HG02870 (cell line): ENCODE data around the gene FMOD.

Experiments
- ATAC-seq: cut with Tn5 transposase; IDR thresholded peaks from one replicate; pipeline ENCODE4 v1.9.1; 2021; ENCODE audit warnings: mild to moderate bottlenecking, moderate library complexity; ENCODE audit not compliant: unreplicated experiment

The FMOD gene

DNA sequence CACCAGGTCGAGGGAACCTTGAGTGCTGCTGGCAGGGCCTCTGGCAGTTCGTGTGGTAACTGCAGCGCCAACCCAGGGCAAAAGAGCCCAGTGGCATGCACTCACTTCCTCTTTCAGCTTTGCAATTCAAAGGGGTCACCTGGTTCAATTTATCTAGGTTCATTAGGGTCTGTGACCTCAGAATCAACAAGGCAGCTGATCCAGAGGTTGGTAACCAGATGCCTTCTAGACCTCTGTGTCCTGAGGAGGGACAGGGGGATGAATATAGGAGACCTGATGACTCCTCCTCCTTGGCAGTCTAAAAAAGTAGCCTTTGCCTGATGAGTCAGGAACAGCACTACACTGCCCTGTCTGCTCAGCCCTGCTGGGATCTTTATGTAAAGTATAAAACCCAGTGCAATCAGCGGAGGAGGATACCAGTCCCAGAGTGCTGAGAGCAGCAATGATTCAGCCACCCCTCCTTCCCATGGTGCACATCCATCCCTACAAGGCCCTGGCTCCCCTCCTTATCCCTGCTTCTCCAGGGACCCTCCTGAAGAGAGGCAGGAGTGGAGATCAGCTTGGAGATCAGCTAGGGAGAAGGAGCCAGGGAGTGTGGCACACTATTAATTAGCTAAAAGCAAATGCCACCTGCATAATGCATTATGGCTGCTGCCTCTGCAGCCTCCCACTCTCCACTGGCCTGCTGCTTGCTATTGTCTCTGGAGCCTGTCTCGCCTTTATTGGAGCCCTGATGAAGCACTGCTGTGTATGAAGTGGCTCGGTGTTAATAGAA, 11.2 kb upstream of the FMOD start:
- no peak for ATAC-seq

GRCh38 chr1:203360547-203361185, 9.7 kb upstream of the FMOD start:
- ATAC-seq, result no peak

DNA sequence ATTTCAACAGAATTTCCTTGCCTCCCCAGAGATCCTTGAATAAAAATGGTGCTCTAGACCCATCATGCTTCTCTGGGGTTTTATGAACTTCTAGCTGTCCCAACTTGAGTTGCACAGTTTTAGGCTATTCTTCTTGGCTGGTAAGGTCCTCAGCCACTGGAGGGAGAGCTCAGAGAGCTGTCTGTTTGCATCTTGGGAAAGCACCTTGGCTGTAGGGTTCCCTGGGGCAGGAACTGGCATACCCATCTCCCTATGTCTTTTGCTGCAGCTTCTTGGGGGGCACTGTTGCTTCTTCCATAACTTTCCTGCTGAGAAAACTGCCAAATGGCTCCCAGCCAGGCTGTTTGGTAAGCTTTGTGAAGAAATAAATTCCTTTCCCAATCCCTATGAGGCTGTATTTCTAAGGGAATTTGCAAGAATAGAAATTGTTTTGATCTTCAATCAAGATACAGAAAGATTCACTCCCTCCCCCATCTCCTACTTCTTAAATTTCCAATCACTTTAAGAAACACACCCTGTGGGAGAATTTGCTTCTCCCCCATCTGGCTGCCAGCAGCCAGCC, 8.2 kb upstream of the FMOD start:
- ATAC-seq, result no peak

GRCh38 chr1:203354246-203354645, 3.3 kb upstream of the FMOD start:
- no peak for ATAC-seq

GRCh38 chr1:203353486-203353885, 2.6 kb upstream of the FMOD start:
- ATAC-seq, result no peak

DNA sequence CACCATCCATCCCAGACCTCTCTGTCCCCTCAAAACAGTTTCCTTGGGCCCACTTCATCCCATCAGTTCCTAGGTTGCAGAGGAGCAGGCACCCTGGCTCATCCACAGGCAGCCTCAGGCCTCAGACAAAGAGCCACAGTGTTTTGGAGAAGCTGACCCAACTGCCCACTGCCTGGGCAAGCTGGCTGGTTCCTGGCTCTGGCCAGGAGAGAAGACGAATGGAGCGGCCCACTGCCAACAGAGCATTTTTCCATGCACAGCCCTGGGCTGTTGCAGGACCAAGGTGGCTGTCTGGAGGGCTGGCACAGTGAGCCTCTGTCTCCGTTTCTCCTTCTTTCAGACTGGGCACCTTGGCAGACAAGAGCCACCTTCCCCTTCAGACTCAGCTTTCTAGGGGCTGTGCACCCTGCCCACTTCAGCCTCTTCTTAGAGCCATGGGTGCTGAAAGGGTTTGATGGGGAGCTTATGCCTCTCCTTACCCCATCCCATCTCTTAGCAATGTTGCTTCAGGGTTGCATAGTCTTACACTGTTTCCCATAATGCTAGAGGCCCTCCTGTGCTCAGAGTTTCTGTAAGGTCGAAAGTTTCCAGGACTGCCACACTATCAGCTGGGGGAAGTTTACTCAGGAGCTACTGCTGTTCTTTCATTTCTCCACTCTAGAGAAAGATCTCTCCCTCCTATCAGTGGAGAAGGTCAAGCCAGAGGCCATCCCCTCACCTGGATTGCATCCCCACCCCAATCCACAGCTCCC, 973 bp downstream of the FMOD start:
- ATAC-seq, result no peak

- no peak for ATAC-seq
Measured at GRCh38 chr1:203349166-203349565, 1.8 kb downstream of the FMOD start.

DNA sequence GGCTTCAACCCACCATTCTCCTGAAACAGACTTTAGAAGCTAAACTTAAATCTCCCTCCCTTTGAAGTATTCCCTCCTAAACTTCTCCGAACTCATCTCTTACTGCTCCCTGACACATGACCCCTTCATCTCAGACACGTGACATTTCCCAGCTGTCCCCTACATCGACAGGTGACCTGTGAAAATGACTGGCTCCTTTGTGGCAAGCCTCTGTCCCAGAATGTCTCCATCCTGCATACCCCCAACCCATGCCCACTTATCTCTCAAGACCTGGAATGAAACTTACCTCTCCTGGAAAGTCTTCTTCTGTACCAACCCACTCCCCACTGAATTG, 4.2 kb downstream of the FMOD start:
- ATAC-seq, result no peak

DNA sequence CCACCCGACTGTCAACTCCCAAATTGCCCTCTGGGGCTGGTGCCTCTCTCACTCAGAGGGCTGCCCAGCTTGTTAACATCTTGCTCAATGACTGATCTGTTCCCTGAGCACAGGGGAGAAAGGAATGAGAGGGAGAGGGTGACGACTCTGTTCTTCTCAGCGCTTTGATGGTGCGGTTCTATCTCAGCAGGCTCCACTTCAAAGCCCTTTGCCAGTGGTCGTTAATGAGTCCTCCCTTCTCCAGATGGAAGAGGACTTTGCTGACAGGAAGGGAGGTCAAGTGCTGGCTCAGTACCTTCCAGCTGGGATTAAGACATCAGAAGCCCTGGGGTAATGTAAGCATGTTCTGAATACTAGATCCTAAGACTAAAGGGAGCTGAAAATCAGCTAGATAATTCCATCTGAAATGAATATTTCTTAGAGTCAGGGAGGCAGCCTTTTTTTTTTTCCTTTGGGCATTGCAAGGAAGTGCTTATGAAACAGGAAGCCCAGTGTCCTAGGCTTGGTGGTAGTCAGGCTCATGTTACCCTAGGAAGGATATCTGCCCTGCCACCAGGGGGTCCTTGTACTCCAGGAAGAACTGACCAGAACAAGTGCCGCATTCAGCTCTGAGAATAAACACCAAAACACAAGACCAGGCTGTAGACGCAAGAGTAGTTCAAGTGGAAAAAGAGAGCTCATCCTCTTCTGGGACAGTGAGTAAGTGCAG, 4.7 kb downstream of the FMOD start:
- no peak for ATAC-seq

GRCh38 chr1:203343956-203344754, 6.8 kb downstream of the FMOD start:
- no peak for ATAC-seq

- ATAC-seq, result no peak
Measured at GRCh38 chr1:203342192-203342940, 8.6 kb downstream of the FMOD start.

GRCh38 chr1:203340112-203340790, 10.7 kb downstream of the FMOD start:
- ATAC-seq, result no peak

- no peak for ATAC-seq
Measured at GRCh38 chr1:203338335-203339036, 12.4 kb downstream of the FMOD start.

DNA sequence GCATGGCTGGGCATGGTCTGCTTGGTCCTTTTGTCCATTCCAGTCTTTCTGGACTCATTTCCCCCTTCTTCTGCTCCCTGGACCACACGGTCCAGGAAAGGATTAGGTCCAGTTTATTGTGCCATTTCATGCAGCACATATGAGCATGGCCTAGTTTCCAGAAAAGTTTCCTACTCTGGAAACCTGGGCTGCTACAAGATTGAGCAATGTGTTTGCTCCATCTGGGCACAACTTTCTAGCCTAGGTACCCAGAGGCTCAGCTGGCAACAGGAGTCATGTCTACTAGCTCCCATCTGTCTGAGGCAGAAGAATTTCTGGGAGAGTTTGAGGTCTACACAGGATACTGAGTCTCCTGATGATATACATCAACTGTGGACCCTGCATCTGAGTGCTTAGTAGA, 14.8 kb downstream of the FMOD start:
- no peak for ATAC-seq

DNA sequence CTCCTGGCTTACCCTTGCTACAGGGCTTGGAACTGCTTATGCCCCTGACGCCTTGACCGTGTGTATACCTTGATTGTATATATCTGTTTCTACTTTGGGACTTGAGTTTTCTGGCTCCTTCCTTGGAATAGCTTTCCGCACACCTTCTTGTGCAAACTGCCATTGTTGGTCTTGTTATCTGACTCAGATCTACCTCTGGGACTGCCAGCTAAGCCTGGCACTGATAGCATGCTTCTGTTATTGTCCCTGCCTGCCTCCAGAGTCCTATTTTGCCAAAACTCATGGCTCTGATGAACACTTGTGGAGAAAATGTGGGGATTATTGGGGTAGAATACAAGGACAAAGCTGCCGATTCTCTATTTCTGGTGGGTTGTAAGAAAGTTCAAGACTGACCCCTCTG, 15.4 kb downstream of the FMOD start:
- ATAC-seq, result no peak

DNA sequence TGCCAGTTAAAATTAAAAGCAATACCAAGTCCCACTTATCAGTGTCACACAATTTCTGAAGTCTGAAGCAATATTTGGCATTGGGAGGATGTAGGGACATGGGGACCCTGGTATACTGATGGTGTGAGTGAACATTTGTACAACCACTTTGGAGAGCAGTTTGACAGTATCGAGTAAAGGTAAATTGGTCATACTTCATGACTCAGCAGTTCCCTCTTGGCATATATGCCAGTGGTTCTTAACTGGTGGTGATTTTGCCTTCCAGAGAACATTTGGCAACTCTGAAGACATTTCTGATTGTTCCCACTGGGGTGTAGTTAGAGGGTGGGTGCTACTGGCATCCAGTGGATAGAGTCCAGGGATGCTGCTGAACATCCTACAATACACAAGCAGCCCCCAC, 19.7 kb downstream of the FMOD start:
- ATAC-seq, result no peak

GRCh38 chr1:203328714-203329122, 22.2 kb downstream of the FMOD start:
- no peak for ATAC-seq

GRCh38 chr1:203327684-203328457, 23.1 kb downstream of the FMOD start:
- peak; percentile 16 for ATAC-seq
